ENCODE data around the gene MACROD2.

- no peak for TF ChIP-seq CTCF (tag by site-specific recombination; IDR thresholded peaks at IDR 0.05)
- TF ChIP-seq ZNF274 (IDR thresholded peaks at IDR 0.05; ENCODE audit: low read length), result no peak
- TF ChIP-seq ZNF274 (tag by site-specific recombination; IDR thresholded peaks at IDR 0.05; ENCODE audit: borderline replicate concordance), result no peak
- TF ChIP-seq ZNF121 (tag by site-specific recombination; IDR thresholded peaks at IDR 0.05), result no peak
- TF ChIP-seq ZNF792 (tag by site-specific recombination; IDR thresholded peaks at IDR 0.05), result no peak
- TF ChIP-seq ZNF580 (tag by site-specific recombination; IDR thresholded peaks at IDR 0.05), result no peak
- TF ChIP-seq ZNF211 (tag by site-specific recombination; IDR thresholded peaks at IDR 0.05; ENCODE audit: low read depth), result no peak
- TF ChIP-seq ZNF76 (tag by site-specific recombination; IDR thresholded peaks at IDR 0.05; ENCODE audit: borderline replicate concordance, low read depth), result no peak
- TF ChIP-seq ZNF202 (tag by site-specific recombination; IDR thresholded peaks at IDR 0.05; ENCODE audit: borderline replicate concordance), result no peak
- no peak for TF ChIP-seq ZBTB17 (tag by site-specific recombination; IDR thresholded peaks at IDR 0.05)
- TF ChIP-seq BCL11A (tag by site-specific recombination; IDR thresholded peaks at IDR 0.05; ENCODE audit: low read depth), result no peak
These were observed 1449.9 kb downstream of the MACROD2 start for GRCh38 chr20:15445056-15445840.
